GM21529 (cell line): ENCODE results near the gene CERK.

Source experiments
- ATAC-seq: cut with Tn5 transposase; IDR thresholded peaks from one replicate; pipeline ENCODE4 v1.9.1; 2021; ENCODE audit not compliant: unreplicated experiment

The CERK gene

GRCh38 chr22:46679706-46680269 lies 58.3 kb downstream of the CERK start:
- ATAC-seq = no peak

GRCh38 chr22:46678785-46679700 lies 59.0 kb downstream of the CERK start:
- ATAC-seq = no peak

GRCh38 chr22:46678003-46678657 lies 59.9 kb downstream of the CERK start:
- no peak for ATAC-seq

DNA sequence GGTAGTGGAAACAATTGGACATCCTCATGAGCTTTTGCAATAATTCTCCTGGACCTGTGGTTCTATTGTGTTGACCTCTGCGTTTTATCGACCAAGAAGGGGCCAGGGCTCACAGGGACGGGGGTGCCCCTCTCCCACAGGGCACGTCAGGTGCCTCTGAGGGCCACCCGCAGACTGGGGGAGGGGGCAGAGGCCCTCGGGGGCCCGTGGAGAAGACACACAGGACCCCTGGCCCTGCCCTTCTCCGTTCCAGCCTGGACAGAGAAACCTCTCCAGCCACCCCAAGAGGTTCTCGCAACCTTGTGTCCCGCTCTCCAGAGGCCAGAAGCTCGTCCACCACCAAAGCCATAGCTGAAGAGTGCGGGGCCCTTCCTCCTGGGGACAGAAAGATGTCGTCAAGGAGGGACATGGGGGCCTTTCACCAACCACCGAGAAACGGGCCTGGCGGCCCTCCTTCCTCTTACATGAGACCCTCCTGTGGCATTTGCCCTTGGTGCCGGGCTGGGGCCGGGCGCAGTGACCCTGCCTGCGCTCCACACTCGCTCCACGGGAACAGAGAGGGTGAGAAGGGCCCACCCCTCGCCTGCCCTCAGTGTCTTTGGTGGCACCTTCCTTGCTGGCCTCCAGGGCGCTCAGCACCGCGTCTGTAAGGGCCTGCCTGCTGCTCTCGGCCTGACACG lies 60.6 kb downstream of the CERK start:
- no peak for ATAC-seq

DNA sequence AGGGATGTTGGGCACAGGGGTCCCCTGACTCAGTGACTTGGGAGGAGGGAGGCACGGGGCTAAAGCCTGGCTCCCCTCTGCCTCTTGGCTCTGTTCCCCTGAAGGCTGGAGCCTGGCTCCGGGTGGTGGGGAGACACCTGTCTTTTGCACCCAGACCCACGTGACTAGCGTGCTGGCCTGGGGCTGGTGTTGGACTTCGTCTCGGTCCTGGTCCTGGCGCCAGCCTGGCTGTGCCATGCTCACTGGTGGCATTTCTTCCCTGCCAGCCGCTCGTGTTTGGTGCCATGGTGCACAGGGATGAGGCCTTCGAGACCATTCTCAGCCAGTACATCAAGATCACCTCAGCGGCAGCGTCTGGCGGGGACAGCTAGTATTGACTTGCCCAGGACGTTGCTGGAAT lies 61.2 kb downstream of the CERK start:
- ATAC-seq = no peak

GRCh38 chr22:46676479-46676878 lies 61.6 kb downstream of the CERK start:
- no peak for ATAC-seq

- ATAC-seq = no peak
Measured at GRCh38 chr22:46675938-46676337, 62.1 kb downstream of the CERK start.

DNA sequence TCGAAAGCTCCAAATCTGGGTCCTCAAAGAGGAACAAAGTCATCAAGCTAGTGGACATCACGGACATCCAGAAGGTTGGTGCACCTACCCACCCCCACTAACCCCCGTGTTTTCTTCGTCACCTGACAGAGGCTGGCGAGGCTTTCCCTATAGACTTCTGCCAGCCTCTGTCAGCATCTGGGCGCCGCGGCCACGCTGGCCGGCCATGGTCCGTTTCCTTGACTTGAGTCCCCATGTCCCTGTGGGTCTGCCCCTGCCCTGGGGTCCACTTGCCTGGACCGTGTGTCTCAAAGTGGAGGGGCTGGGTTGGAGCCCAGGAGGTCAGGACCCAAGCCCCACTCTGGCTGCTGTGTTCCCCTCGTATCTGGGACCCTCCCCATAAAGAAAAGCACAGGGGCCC lies 62.6 kb downstream of the CERK start:
- no peak for ATAC-seq

GRCh38 chr22:46674906-46675305 lies 63.1 kb downstream of the CERK start:
- no peak for ATAC-seq

DNA sequence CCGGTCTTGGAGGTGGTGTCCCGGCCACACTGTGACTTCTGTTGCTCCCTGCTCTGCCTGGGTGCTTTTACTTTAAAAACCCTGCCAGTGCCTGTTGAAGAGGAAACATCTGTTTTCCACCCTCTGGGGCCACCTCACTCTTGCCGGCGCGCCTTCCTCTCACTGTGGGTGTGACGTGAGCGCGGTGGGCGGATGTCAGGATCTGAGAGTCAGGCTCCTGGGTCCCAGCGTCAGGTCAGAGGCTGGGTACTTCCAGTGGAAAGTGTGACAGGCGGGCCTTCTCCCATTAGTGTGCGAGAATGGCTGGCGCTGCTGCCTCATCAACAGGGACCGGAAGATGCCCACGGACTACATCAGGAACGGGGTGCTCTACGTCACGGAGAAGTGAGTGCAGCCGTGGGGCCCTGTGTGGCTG lies 63.7 kb downstream of the CERK start:
- ATAC-seq = no peak

- ATAC-seq = no peak
Measured at GRCh38 chr22:46673662-46674236, 64.3 kb downstream of the CERK start.

- no peak for ATAC-seq
Measured at GRCh38 chr22:46673205-46673604, 64.8 kb downstream of the CERK start.

- ATAC-seq = no peak
Measured at GRCh38 chr22:46672731-46673130, 65.3 kb downstream of the CERK start.

DNA sequence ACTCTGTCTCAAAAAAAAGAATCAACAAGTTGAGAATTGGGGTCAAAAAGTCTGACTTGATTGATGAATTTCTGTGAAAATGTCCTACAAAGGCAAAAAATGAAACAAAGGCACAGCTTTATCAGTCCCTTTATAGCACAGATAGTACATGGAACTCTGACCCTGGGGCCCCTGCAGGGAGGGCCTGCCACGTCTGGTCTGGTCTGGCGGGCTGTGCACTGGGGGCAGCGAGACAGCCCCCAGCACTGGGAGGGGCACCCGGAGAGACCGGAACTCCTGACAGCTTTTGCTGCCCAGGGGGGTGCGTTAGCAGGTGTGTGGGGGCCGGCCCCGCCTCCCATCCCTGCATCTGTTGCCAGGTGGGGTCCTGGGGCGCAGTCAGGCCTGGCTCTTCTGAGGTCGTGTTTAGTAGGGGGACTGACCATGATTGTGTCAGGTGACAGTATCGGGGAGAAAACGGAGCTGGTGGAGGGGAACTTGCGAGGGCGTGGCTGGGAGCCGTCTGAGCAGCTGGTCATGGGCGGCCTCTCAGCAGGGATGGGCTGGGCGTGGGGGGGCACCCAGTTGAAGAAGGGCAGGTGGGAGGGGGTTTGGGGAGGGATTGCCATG lies 66.1 kb downstream of the CERK start:
- ATAC-seq = no peak

DNA sequence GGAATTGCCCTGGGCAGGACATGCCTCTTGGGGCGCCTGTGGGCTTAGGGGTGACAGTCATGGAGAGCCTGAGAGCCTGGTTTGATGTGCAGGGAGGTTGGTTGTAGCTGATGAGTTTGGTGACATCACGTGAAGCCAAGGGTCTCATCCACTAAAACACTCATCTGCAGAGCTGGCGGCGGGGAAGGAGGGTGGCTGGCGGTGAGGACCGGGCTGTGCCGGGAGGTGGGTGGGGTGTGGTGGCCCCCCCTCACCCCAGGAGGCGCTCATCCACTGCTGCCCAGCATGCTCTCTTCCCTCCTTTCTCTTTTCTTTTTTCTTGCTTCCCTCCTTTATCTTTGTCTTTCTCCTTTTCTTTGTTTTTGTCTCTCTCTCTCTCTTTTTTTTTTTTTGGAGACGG lies 68.9 kb downstream of the CERK start:
- ATAC-seq = no peak

DNA sequence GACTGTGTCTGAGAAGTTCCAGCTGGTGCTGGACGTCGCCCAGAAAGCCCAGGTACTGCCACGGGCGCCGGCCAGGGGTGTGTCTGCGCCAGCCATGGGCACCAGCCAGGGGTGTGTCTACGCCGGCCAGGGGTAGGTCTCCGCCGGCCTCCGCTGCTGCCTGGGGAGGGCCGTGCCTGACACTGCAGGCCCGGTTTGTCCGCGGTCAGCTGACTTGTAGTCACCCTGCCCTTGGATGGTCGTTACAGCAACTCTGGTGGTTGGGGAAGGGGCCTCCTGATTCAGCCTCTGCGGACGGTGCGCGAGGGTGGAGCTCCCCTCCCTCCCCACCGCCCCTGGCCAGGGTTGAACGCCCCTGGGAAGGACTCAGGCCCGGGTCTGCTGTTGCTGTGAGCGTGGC lies 69.9 kb downstream of the CERK start:
- no peak for ATAC-seq

- no peak for ATAC-seq
Measured at GRCh38 chr22:46667245-46667623, 70.8 kb downstream of the CERK start.

DNA sequence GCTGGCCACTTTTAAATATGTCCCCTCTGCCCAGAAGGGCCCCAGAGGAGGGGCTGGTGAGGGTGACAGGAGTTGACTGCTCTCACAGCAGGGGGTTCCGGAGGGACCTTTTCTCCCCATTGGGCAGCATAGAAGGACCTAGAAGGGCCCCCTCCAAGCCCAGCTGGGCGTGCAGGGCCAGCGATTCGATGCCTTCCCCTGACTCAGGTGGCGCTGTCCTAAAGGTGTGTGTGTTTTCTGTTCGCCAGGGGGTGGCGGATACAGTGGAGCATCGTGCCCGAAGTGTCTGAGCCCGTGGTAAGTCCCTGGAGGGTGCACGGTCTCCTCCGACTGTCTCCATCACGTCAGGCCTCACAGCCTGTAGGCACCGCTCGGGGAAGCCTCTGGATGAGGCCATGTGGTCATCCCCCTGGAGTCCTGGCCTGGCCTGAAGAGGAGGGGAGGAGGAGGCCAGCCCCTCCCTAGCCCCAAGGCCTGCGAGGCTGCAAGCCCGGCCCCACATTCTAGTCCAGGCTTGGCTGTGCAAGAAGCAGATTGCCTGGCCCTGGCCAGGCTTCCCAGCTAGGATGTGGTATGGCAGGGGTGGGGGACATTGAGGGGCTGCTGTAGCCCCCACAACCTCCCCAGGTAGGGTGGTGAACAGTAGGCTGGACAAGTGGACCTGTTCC lies 71.3 kb downstream of the CERK start:
- no peak for ATAC-seq

GRCh38 chr22:46665751-46666280 lies 72.2 kb downstream of the CERK start:
- no peak for ATAC-seq

DNA sequence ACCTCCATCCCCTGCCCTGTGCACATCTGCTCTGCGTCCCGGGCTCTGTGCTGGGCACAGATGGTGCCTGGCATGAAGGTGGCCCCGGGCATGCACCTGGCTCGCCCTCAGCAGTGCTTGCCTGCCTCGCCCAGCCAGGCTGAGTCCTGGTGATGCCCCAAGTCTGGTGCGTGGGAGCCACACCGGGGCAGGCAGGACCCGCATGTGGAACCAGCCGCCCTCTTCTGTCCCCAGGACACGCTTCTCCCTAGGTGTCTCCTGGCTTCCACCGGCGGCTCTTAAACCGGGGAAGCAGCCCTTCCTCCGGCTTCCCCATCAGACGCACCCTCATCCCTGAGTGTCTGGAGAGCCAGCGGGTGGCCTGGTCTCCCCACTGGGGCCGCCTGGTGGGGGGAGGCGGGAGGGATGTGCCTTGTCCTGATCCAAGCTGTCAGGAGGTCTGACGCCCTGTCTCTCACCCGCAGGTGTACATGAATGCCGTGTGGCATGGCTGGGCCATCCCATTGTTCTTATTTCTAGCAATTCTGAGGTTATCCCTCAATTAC lies 72.8 kb downstream of the CERK start:
- no peak for ATAC-seq
